Head of caudate nucleus (tissue), 42 donors: Measurements from ENCODE around the gene KCNT2.
A peak's percentile ranks its signal among the peaks of the same experiment; 100 is the strongest.

ENCODE experiments used
- DNase-seq, 42 donors: peaks; one replicate each; pipeline versions ENCODE4 v3.0.0 to v3.0.0-alpha.2; 2020 to 2021; ENCODE audit warnings: mixed read lengths in 7 of 42
- intact Hi-C: fragments of 100-400 bp; cut with DNase I; formaldehyde crosslinking; loops from one replicate; pipeline ENCODE4 v1.15.0; 2022

The KCNT2 gene

GRCh38 chr1:196410768-196411167 lies 197.5 kb downstream of the KCNT2 start:
- DNase-seq: no peak
- intact Hi-C loops: no loop called here

- DNase-seq: no peak
- intact Hi-C loops: no loop called here
These were observed 198.7 kb downstream of the KCNT2 start for GRCh38 chr1:196409586-196409985.

GRCh38 chr1:196407358-196408051 lies 200.7 kb downstream of the KCNT2 start:
- intact Hi-C loops: no loop called here
- DNase-seq: no peak

- intact Hi-C loops: no loop called here
- no peak for DNase-seq
These were observed 202.4 kb downstream of the KCNT2 start for GRCh38 chr1:196405839-196406238.

- intact Hi-C loops: no loop called here
These were observed 204.2 kb downstream of the KCNT2 start for GRCh38 chr1:196403803-196404690.

GRCh38 chr1:196401891-196402290 lies 206.3 kb downstream of the KCNT2 start:
- no peak for DNase-seq
- intact Hi-C loops: no loop called here

More at GRCh38 chr1:196403803-196404690, 204.2 kb downstream of the KCNT2 start:
- DNase-seq: no peak

- intact Hi-C loops: no loop called here
- no peak for DNase-seq
These were observed 206.8 kb downstream of the KCNT2 start for GRCh38 chr1:196401452-196401833.

- peak in 1 of 42 donors; percentile 1 for DNase-seq
- intact Hi-C loops: no loop called here
These were observed 207.5 kb downstream of the KCNT2 start for GRCh38 chr1:196400478-196401451.

GRCh38 chr1:196399713-196400112 lies 208.5 kb downstream of the KCNT2 start:
- no peak for DNase-seq
- intact Hi-C loops: no loop called here

- DNase-seq: peak in 21 of 42 donors; percentile 3 to 52 (median 22)
- intact Hi-C loops: no loop called here
These were observed 214.5 kb downstream of the KCNT2 start for GRCh38 chr1:196393742-196394141.

- intact Hi-C loops: no loop called here
- no peak for DNase-seq
These were observed 215.0 kb downstream of the KCNT2 start for GRCh38 chr1:196393282-196393681.

GRCh38 chr1:196387766-196388165 lies 220.5 kb downstream of the KCNT2 start:
- intact Hi-C loops: no loop called here
- no peak for DNase-seq

GRCh38 chr1:196385109-196385508 lies 223.1 kb downstream of the KCNT2 start:
- intact Hi-C loops: no loop called here
- no peak for DNase-seq

- no peak for DNase-seq
- intact Hi-C loops: no loop called here
These were observed 225.9 kb downstream of the KCNT2 start for GRCh38 chr1:196382383-196382782.

GRCh38 chr1:196381544-196381943 lies 226.7 kb downstream of the KCNT2 start:
- intact Hi-C loops: no loop called here
- DNase-seq: no peak

GRCh38 chr1:196380316-196380715 lies 227.9 kb downstream of the KCNT2 start:
- DNase-seq: no peak
- intact Hi-C loops: no loop called here

GRCh38 chr1:196377811-196378210 lies 230.4 kb downstream of the KCNT2 start:
- intact Hi-C loops: no loop called here
- no peak for DNase-seq

GRCh38 chr1:196376630-196377328 lies 231.5 kb downstream of the KCNT2 start:
- intact Hi-C loops: no loop called here
- no peak for DNase-seq

GRCh38 chr1:196373798-196374197 lies 234.4 kb downstream of the KCNT2 start:
- DNase-seq: no peak
- intact Hi-C loops: no loop called here
